ENCODE measurements around the gene IMPDH1. TPM values are rescaled to one million over a fixed set of nuclear protein-coding genes. Genes with fewer than 3 reads are reported as not detected.

The IMPDH1 gene
- total RNA-seq, 2 experiments from 2014 or later, result 44.3 to 45.9 TPM

- CTCF ChIA-PET, result interaction anchor here (0.6 to 3.5 kb wide), 6 partner anchors 8 to 30 kb away, joined by 3 to 35 read pairs (median 4); no protein-coding TSS in a partner anchor
- Mint-ChIP-seq H3K4me1 (ENCODE audit: low read depth) (peaks cover 31% of the 10 kb centered on the region), H3K27me3 (ENCODE audit: low read depth) (no peaks in the 10 kb centered on the region), H3K27ac (no peak overlapping the region), H3K36me3 (ENCODE audit: low read depth) (peaks cover 6% of the 10 kb centered on the region), H3K9me3 (no peaks in the 10 kb centered on the region), H3K4me3 (no peak overlapping the region)
- intact Hi-C loops (cut with micrococcal nuclease), result no loop called here
- no peak for DNase-seq
Observed at GRCh38 chr7:128403676-128404075, 6.1 kb downstream of the IMPDH1 start.

- no peak for DNase-seq
- CTCF ChIA-PET, result interaction anchor here (0.8 to 9.5 kb wide), 4 partner anchors 11 to 23 kb away, joined by 3 to 159 read pairs (median 4); no protein-coding TSS in a partner anchor
- H3K4me1 Mint-ChIP-seq (ENCODE audit: low read depth), result peaks cover 30% of the 10 kb centered on the region
- peaks cover 15% of the 10 kb centered on the region for H3K36me3 Mint-ChIP-seq (ENCODE audit: low read depth)
- intact Hi-C loops (cut with micrococcal nuclease), result no loop called here
- peak overlapping the region; percentile 54 for H3K27ac Mint-ChIP-seq
- no peaks in the 10 kb centered on the region for H3K27me3 Mint-ChIP-seq (ENCODE audit: low read depth)
- H3K4me3 Mint-ChIP-seq, result no peak overlapping the region
- H3K9me3 Mint-ChIP-seq, result no peaks in the 10 kb centered on the region
Observed at GRCh38 chr7:128402356-128402755, 7.4 kb downstream of the IMPDH1 start.

GRCh38 chr7:128400566-128400965 is 9.2 kb downstream of the IMPDH1 start:
- Mint-ChIP-seq H3K4me3 (no peak overlapping the region), H3K36me3 (ENCODE audit: low read depth) (peaks cover 19% of the 10 kb centered on the region), H3K9me3 (no peaks in the 10 kb centered on the region), H3K27ac (no peak overlapping the region), H3K4me1 (ENCODE audit: low read depth) (peaks cover 23% of the 10 kb centered on the region), H3K27me3 (ENCODE audit: low read depth) (no peaks in the 10 kb centered on the region)
- DNase-seq, result no peak
- intact Hi-C loops (cut with micrococcal nuclease), result no loop called here
- CTCF ChIA-PET, result interaction anchor here (0.7 to 9.5 kb wide), 7 partner anchors 13 to 550 kb away, joined by 3 to 159 read pairs (median 3); no protein-coding TSS in a partner anchor

GRCh38 chr7:128399991-128400390 is 9.8 kb downstream of the IMPDH1 start:
- Mint-ChIP-seq H3K4me1 (ENCODE audit: low read depth) (peaks cover 22% of the 10 kb centered on the region), H3K4me3 (no peak overlapping the region), H3K27ac (no peak overlapping the region), H3K36me3 (ENCODE audit: low read depth) (peaks cover 19% of the 10 kb centered on the region), H3K9me3 (no peaks in the 10 kb centered on the region), H3K27me3 (ENCODE audit: low read depth) (no peaks in the 10 kb centered on the region)
- CTCF ChIA-PET, result interaction anchor here (0.6 to 9.5 kb wide), 12 partner anchors 8 to 202 kb away, joined by 3 to 159 read pairs (median 4); no protein-coding TSS in a partner anchor
- DNase-seq, result no peak
- intact Hi-C loops (cut with micrococcal nuclease), result no loop called here

GRCh38 chr7:128398841-128399135 is 11.0 kb downstream of the IMPDH1 start:
- H3K4me3 Mint-ChIP-seq, result no peak overlapping the region
- no peaks in the 10 kb centered on the region for H3K27me3 Mint-ChIP-seq (ENCODE audit: low read depth)
- no peaks in the 10 kb centered on the region for H3K9me3 Mint-ChIP-seq
- H3K36me3 Mint-ChIP-seq (ENCODE audit: low read depth), result peaks cover 19% of the 10 kb centered on the region
- no peak for DNase-seq
- intact Hi-C loops (cut with micrococcal nuclease), result loop anchor here (1.0 kb wide), 2 partner anchors 27 to 61 kb away; no protein-coding TSS in a partner anchor
- H3K4me1 Mint-ChIP-seq (ENCODE audit: low read depth), result peaks cover 12% of the 10 kb centered on the region
- H3K27ac Mint-ChIP-seq, result no peak overlapping the region
- CTCF ChIA-PET, result interaction anchor here (0.6 to 9.5 kb wide), 12 partner anchors 9 to 76 kb away, joined by 3 to 159 read pairs (median 8); no protein-coding TSS in a partner anchor

GRCh38 chr7:128398016-128398840 is 11.6 kb downstream of the IMPDH1 start:
- peaks cover 7% of the 10 kb centered on the region for H3K4me1 Mint-ChIP-seq (ENCODE audit: low read depth)
- no peaks in the 10 kb centered on the region for H3K9me3 Mint-ChIP-seq
- DNase-seq, result peak; percentile 65
- H3K36me3 Mint-ChIP-seq (ENCODE audit: low read depth), result peaks cover 19% of the 10 kb centered on the region
- H3K27ac Mint-ChIP-seq, result no peak overlapping the region
- CTCF ChIA-PET, result interaction anchor here (0.7 to 9.5 kb wide), 22 partner anchors 9 to 77 kb away, joined by 3 to 159 read pairs (median 4); partner anchors contain the start of gene RBM28
- intact Hi-C loops (cut with micrococcal nuclease), result loop anchor here (1.0 kb wide), 2 partner anchors 27 to 61 kb away; no protein-coding TSS in a partner anchor
- no peaks in the 10 kb centered on the region for H3K27me3 Mint-ChIP-seq (ENCODE audit: low read depth)
- no peak overlapping the region for H3K4me3 Mint-ChIP-seq

GRCh38 chr7:128396357-128396756 is 13.4 kb downstream of the IMPDH1 start:
- Mint-ChIP-seq H3K36me3 (ENCODE audit: low read depth) (peaks cover 19% of the 10 kb centered on the region), H3K4me3 (no peak overlapping the region)

GRCh38 chr7:128395748-128396147 is 14.0 kb downstream of the IMPDH1 start:
- intact Hi-C loops (cut with micrococcal nuclease), result no loop called here
- no peak overlapping the region for H3K27ac Mint-ChIP-seq
- no peak overlapping the region for H3K4me3 Mint-ChIP-seq
- H3K27me3 Mint-ChIP-seq (ENCODE audit: low read depth), result no peaks in the 10 kb centered on the region
- no peaks in the 10 kb centered on the region for H3K4me1 Mint-ChIP-seq (ENCODE audit: low read depth)
- no peak for DNase-seq
- H3K36me3 Mint-ChIP-seq (ENCODE audit: low read depth), result peaks cover 19% of the 10 kb centered on the region
- CTCF ChIA-PET, result interaction anchor here (1.0 to 9.5 kb wide), 3 partner anchors 14 to 30 kb away, joined by 3 to 159 read pairs (median 3); no protein-coding TSS in a partner anchor
- H3K9me3 Mint-ChIP-seq, result no peaks in the 10 kb centered on the region

More at GRCh38 chr7:128396357-128396756, 13.4 kb downstream of the IMPDH1 start:
- Mint-ChIP-seq H3K4me1 (ENCODE audit: low read depth) (no peaks in the 10 kb centered on the region), H3K9me3 (no peaks in the 10 kb centered on the region), H3K27me3 (ENCODE audit: low read depth) (no peaks in the 10 kb centered on the region), H3K27ac (no peak overlapping the region)
- intact Hi-C loops (cut with micrococcal nuclease), result no loop called here
- CTCF ChIA-PET, result interaction anchor here (0.7 to 9.5 kb wide), 6 partner anchors 12 to 684 kb away, joined by 3 to 159 read pairs (median 10); no protein-coding TSS in a partner anchor
- DNase-seq, result no peak

GRCh38 chr7:128394904-128395496 is 14.8 kb downstream of the IMPDH1 start:
- intact Hi-C loops (cut with micrococcal nuclease), result no loop called here
- H3K4me1 Mint-ChIP-seq (ENCODE audit: low read depth), result no peaks in the 10 kb centered on the region
- no peak overlapping the region for H3K27ac Mint-ChIP-seq
- peaks cover 14% of the 10 kb centered on the region for H3K36me3 Mint-ChIP-seq (ENCODE audit: low read depth)
- no peaks in the 10 kb centered on the region for H3K9me3 Mint-ChIP-seq
- H3K4me3 Mint-ChIP-seq, result no peak overlapping the region
- CTCF ChIA-PET, result interaction anchor here (1.0 to 9.5 kb wide), 3 partner anchors 22 to 31 kb away, joined by 3 to 159 read pairs (median 5); no protein-coding TSS in a partner anchor
- no peak for DNase-seq
- no peaks in the 10 kb centered on the region for H3K27me3 Mint-ChIP-seq (ENCODE audit: low read depth)

- intact Hi-C loops (cut with micrococcal nuclease), result no loop called here
- DNase-seq, result no peak
- Mint-ChIP-seq H3K27me3 (ENCODE audit: low read depth) (no peaks in the 10 kb centered on the region), H3K27ac (no peak overlapping the region), H3K4me3 (no peak overlapping the region), H3K4me1 (ENCODE audit: low read depth) (no peaks in the 10 kb centered on the region), H3K9me3 (no peaks in the 10 kb centered on the region), H3K36me3 (ENCODE audit: low read depth) (peaks cover 14% of the 10 kb centered on the region)
- CTCF ChIA-PET, result interaction anchor here (0.8 to 11.9 kb wide), 5 partner anchors 10 to 46 kb away, joined by 3 to 297 read pairs (median 5); partner anchors contain the start of gene RBM28
Observed at GRCh38 chr7:128393526-128394330, 16.1 kb downstream of the IMPDH1 start.

- no peak overlapping the region for H3K27ac Mint-ChIP-seq
- H3K4me3 Mint-ChIP-seq, result no peak overlapping the region
- H3K27me3 Mint-ChIP-seq (ENCODE audit: low read depth), result no peaks in the 10 kb centered on the region
- no peaks in the 10 kb centered on the region for H3K4me1 Mint-ChIP-seq (ENCODE audit: low read depth)
- H3K9me3 Mint-ChIP-seq, result no peaks in the 10 kb centered on the region
- CTCF ChIA-PET, result interaction anchor here (0.8 to 11.9 kb wide), 5 partner anchors 9 to 45 kb away, joined by 3 to 297 read pairs (median 49); partner anchors contain the start of gene RBM28
- no peak for DNase-seq
- H3K36me3 Mint-ChIP-seq (ENCODE audit: low read depth), result peaks cover 8% of the 10 kb centered on the region
- intact Hi-C loops (cut with micrococcal nuclease), result no loop called here
Observed at GRCh38 chr7:128392446-128393327, 17.1 kb downstream of the IMPDH1 start.

Measured in activated naive CD4-positive, alpha-beta T cell treated with anti-CD3 and anti-CD28 coated beads for 36 hours (primary cell).